ENCODE results near the gene CDT1. TPM values are rescaled to one million over a fixed set of nuclear protein-coding genes. Genes with fewer than 3 reads are reported as not detected.
A peak's percentile ranks its signal among the peaks of the same experiment; 100 is the strongest.

The CDT1 gene
- polyA plus RNA-seq, 1 of the 3 experiments (the other 2 are of a cell fraction) = 6.1 TPM

DNA sequence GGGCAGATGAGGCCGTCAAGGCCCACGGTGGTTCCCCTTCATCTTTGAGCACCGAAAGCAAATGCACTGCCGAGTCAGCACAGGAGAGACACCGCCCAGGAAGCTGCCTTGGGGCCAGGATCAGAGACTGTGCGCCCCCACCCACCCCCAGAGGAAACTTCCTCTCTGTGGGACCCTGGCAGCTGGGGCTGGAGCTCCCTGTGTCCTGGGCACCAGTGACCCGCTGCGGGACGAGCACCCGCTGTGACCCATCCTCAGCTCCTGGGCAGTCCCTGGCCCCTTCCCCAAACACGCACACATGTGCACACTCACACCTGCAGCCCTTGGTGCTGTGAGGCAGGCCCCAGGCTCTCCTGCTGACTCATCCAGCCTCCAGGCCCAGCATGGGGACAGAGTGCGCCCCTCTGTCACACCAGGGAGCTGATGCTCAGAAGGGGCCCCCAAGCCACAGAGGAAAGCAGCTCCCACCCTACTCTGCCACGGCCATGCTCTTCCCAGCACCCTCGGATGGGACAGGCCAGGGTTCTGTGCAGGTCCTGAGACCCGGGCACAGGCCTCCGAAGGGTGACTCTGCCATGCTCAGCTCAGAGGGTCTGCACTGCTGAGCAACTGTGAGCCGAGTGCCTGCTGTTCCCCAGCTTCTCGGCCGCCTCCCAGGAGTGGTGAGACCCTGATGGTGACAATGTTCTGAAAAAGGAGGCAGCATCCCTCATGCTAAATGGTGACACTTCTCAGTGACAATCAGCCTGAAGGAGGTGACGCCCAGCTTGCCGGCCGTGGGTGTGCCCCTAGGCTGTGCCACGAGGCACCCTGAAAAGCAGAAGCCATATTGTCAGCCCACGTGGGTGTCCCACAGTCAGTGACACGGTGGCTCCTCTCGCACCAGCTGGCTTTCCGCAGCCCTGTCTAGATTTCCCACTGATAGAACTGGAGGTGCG is 22.2 kb upstream of the CDT1 start (continued):
- no peak for TF ChIP-seq FOXM1 (IDR thresholded peaks at IDR 0.05; ENCODE audit: low read depth)

- Histone ChIP-seq H3K4me1 (ENCODE audit: control insufficient read depth in 1 of 2, insufficient read depth in 2 of 2, low read depth in 1 of 2, low read length in 1 of 2) (peaks cover 0 to 41% of the 10 kb centered on the region in 2 experiments; a peak in 3 of 4 replicates), H3F3A (replicated peaks; ENCODE audit: insufficient read depth) (peaks cover 20% of the 10 kb centered on the region), H4K20me1 (ENCODE audit: insufficient read depth) (peaks cover 62% of the 10 kb centered on the region), H3K27me3 (ENCODE audit: insufficient read depth) (no peaks in the 10 kb centered on the region), H3K9me2 (no peaks in the 10 kb centered on the region), H2AFZ (ENCODE audit: low read depth) (no peak overlapping the region), H3K27ac (ENCODE audit: low read depth in 2 of 2, low read length in 1 of 2) (peak overlapping the region; percentile 31 to 84; a peak in 3 of 4 replicates), H3K4me3 (ENCODE audit: low read depth in 2 of 2, low read length in 1 of 2) (peak overlapping the region; percentile 58 to 76; a peak in 3 of 4 replicates), H3K79me2 (ENCODE audit: insufficient read depth) (peaks cover 75% of the 10 kb centered on the region), H3K4me2 (peak overlapping the region; percentile 91), H3K9me3 (no peaks in the 10 kb centered on the region), H3K36me3 (replicated peaks in 1 of 2; ENCODE audit: control insufficient read depth in 1 of 2, insufficient read depth in 2 of 2, low read length in 1 of 2) (no peaks in the 10 kb centered on the region), H3K9ac (peak overlapping the region; percentile 81; the same call in 1 of the 2 replicates)
- POLR2A ChIA-PET = no interaction called here
- CTCF ChIA-PET = interaction anchor here (1.0 to 3.9 kb wide), 11 partner anchors 9 to 461 kb away, joined by 3 to 35 read pairs (median 4); no protein-coding TSS in a partner anchor
- no peak for DNase-seq
- WGBS (ENCODE audit: low lambda C conversion rate) = 32% methylated on average over 8 of the region's 16 CpGs
- TF ChIP-seq JUND (IDR thresholded peaks at IDR 0.05) (peak; percentile 81), GABPA (IDR thresholded peaks at IDR 0.05; ENCODE audit: low read depth) (no peak), RAD21 (IDR thresholded peaks at IDR 0.05; ENCODE audit: low read length) (no peak), ZBTB33 (IDR thresholded peaks at IDR 0.05; ENCODE audit: borderline replicate concordance, low read depth) (peak; percentile 33; the same call in 1 of the 2 replicates), ELF1 (IDR thresholded peaks at IDR 0.05) (no peak), TAF1 (IDR thresholded peaks at IDR 0.05; ENCODE audit: borderline replicate concordance, low read depth, low read length) (no peak), SMC3 (IDR thresholded peaks at IDR 0.05; ENCODE audit: low read depth, low read length) (no peak), FOSL2 (IDR thresholded peaks at IDR 0.05; ENCODE audit: borderline replicate concordance, low read depth) (peak; percentile 95), CHD2 (IDR thresholded peaks at IDR 0.05; ENCODE audit: low read length, partially characterized antibody) (no peak), USF1 (IDR thresholded peaks at IDR 0.05; ENCODE audit: borderline replicate concordance, low read depth) (no peak), FOXJ3 (CRISPR knock-in tag; IDR thresholded peaks at IDR 0.05) (no peak), MEF2A (IDR thresholded peaks at IDR 0.05; ENCODE audit: borderline replicate concordance, low read depth) (no peak), NFIC (IDR thresholded peaks at IDR 0.05; ENCODE audit: borderline replicate concordance) (peak; percentile 81), EP300 (IDR thresholded peaks at IDR 0.05; ENCODE audit: borderline replicate concordance in 1 of 2, low read depth in 1 of 2, low read length in 1 of 2) (peak in 1 of 2 experiments; percentile 74; a peak in 1 of 4 replicates), RXRA (IDR thresholded peaks at IDR 0.05; ENCODE audit: borderline replicate concordance, low read depth) (peak; percentile 63; the same call in 1 of the 2 replicates), POLR2AphosphoS5 (IDR thresholded peaks at IDR 0.05; ENCODE audit: low read depth, low read length) (peak; percentile 66; the same call in 1 of the 2 replicates), PBX3 (IDR thresholded peaks at IDR 0.05) (peak; percentile 89), TEAD4 (IDR thresholded peaks at IDR 0.05; ENCODE audit: borderline replicate concordance, insufficient read depth) (peak; percentile 54), TCF12 (IDR thresholded peaks at IDR 0.05) (peak; percentile 92)
- TF ChIP-seq, protein P1, sequence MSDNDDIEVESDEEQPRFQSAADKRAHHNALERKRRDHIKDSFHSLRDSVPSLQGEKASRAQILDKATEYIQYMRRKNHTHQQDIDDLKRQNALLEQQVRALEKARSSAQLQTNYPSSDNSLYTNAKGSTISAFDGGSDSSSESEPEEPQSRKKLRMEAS (IDR thresholded peaks at IDR 0.05; ENCODE audit: low read depth) = peak; percentile 75; the same call in 1 of the 2 replicates
- TF ChIP-seq, protein P2, sequence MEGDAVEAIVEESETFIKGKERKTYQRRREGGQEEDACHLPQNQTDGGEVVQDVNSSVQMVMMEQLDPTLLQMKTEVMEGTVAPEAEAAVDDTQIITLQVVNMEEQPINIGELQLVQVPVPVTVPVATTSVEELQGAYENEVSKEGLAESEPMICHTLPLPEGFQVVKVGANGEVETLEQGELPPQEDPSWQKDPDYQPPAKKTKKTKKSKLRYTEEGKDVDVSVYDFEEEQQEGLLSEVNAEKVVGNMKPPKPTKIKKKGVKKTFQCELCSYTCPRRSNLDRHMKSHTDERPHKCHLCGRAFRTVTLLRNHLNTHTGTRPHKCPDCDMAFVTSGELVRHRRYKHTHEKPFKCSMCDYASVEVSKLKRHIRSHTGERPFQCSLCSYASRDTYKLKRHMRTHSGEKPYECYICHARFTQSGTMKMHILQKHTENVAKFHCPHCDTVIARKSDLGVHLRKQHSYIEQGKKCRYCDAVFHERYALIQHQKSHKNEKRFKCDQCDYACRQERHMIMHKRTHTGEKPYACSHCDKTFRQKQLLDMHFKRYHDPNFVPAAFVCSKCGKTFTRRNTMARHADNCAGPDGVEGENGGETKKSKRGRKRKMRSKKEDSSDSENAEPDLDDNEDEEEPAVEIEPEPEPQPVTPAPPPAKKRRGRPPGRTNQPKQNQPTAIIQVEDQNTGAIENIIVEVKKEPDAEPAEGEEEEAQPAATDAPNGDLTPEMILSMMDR (IDR thresholded peaks at IDR 0.05) = no peak
These were observed 20.9 kb upstream of the CDT1 start for GRCh38 chr16:88782454-88783390.

Data from SK-N-SH (cell line).